OCI-LY1 (cell line): Measurements from ENCODE around the gene CLCA2.

Experiments used
- EZH2 ChIP-seq: fragments of 200-600 bp; sonication (generic), shearing (Covaris generic); IDR thresholded peaks from 2 replicates; pipeline ENCODE4 v1.8.0; 2017; ENCODE audit warnings: borderline replicate concordance, mixed run types, mild to moderate bottlenecking, antibody characterized with exemption, low read length, moderate library complexity, mixed read lengths
- TF ChIP-seq, protein P1 (sequence below): fragments of 200-600 bp; sonication (generic), shearing (Covaris generic); IDR thresholded peaks from 2 replicates; pipeline ENCODE4 v1.5.1; 2017; ENCODE audit warnings: mild to moderate bottlenecking, antibody characterized with exemption, low read length, moderate library complexity, mixed read lengths

DNA sequence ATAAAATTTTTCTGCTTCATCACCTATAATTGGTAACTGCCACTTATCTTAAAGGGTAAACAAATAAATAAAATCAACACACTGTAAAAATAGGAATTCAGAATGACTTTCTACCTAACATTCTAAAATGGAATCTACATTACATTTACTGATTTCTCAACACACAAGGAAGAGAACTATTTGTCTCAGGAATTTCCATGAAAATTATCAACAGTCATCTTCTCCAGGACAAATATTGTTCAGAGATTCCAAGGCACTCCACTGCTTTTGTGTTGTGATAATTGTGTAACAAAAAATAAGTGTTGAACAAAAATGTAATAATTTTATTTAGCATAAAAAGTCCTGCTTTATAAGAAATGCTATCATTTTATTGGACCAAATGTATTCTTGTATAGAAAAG lies 35.2 kb upstream of the CLCA2 start:
- TF ChIP-seq, protein P1, sequence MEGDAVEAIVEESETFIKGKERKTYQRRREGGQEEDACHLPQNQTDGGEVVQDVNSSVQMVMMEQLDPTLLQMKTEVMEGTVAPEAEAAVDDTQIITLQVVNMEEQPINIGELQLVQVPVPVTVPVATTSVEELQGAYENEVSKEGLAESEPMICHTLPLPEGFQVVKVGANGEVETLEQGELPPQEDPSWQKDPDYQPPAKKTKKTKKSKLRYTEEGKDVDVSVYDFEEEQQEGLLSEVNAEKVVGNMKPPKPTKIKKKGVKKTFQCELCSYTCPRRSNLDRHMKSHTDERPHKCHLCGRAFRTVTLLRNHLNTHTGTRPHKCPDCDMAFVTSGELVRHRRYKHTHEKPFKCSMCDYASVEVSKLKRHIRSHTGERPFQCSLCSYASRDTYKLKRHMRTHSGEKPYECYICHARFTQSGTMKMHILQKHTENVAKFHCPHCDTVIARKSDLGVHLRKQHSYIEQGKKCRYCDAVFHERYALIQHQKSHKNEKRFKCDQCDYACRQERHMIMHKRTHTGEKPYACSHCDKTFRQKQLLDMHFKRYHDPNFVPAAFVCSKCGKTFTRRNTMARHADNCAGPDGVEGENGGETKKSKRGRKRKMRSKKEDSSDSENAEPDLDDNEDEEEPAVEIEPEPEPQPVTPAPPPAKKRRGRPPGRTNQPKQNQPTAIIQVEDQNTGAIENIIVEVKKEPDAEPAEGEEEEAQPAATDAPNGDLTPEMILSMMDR: no peak
- TF ChIP-seq EZH2: no peak
